GM21723 (cell line): ENCODE measurements around the gene CNGB1.
"Not testable (repeated sequence)": the region's sequence is repeated elsewhere in the genome, so short reads cannot be mapped to it uniquely, and the experiment has no call there.

Experiments used
- ATAC-seq: cut with Tn5 transposase; IDR thresholded peaks from one replicate; pipeline ENCODE4 v1.9.1; 2021; ENCODE audit warnings: mild to moderate bottlenecking, moderate library complexity; ENCODE audit not compliant: unreplicated experiment

Gene CNGB1

GRCh38 chr16:57997528-57998265, 26.8 kb upstream of the CNGB1 start:
- ATAC-seq, result no peak

GRCh38 chr16:57997176-57997527, 26.2 kb upstream of the CNGB1 start:
- ATAC-seq, result no peak

GRCh38 chr16:57996406-57997175, 25.7 kb upstream of the CNGB1 start:
- ATAC-seq, result no peak

- no peak for ATAC-seq
These were observed 24.9 kb upstream of the CNGB1 start for GRCh38 chr16:57995721-57996405.

GRCh38 chr16:57994778-57995177, 23.9 kb upstream of the CNGB1 start:
- ATAC-seq, result no peak

GRCh38 chr16:57994361-57994760, 23.4 kb upstream of the CNGB1 start:
- ATAC-seq, result no peak

- ATAC-seq, result no peak
These were observed 23.0 kb upstream of the CNGB1 start for GRCh38 chr16:57993897-57994296.

GRCh38 chr16:57993438-57993837, 22.5 kb upstream of the CNGB1 start:
- ATAC-seq, result no peak

GRCh38 chr16:57992084-57992483, 21.2 kb upstream of the CNGB1 start:
- ATAC-seq, result no peak

GRCh38 chr16:57991551-57992059, 20.7 kb upstream of the CNGB1 start:
- ATAC-seq, result no peak

GRCh38 chr16:57988929-57989328, 18.0 kb upstream of the CNGB1 start:
- ATAC-seq, result no peak

GRCh38 chr16:57987441-57988177, 16.7 kb upstream of the CNGB1 start:
- no peak for ATAC-seq

GRCh38 chr16:57986196-57986595, 15.3 kb upstream of the CNGB1 start:
- ATAC-seq, result no peak

GRCh38 chr16:57985204-57986181, 14.6 kb upstream of the CNGB1 start:
- ATAC-seq, result peak; percentile 13

GRCh38 chr16:57984443-57985203, 13.7 kb upstream of the CNGB1 start:
- ATAC-seq, result peak; percentile 86

- ATAC-seq, result no peak
These were observed 11.5 kb upstream of the CNGB1 start for GRCh38 chr16:57982385-57982784.

GRCh38 chr16:57981636-57982035, 10.7 kb upstream of the CNGB1 start:
- ATAC-seq, result no peak

- ATAC-seq, result no peak
These were observed 8.2 kb upstream of the CNGB1 start for GRCh38 chr16:57979006-57979585.

GRCh38 chr16:57978070-57978465, 7.1 kb upstream of the CNGB1 start:
- not testable (repeated sequence) for ATAC-seq
